ENCODE measurements around the gene KLHDC9.

Gene KLHDC9

GRCh38 chr1:161077426-161077825 is 20.7 kb upstream of the KLHDC9 start:
- no peak for DNase-seq

- no peak for DNase-seq
Observed at GRCh38 chr1:161079436-161080110, 18.6 kb upstream of the KLHDC9 start.

GRCh38 chr1:161080441-161081405 is 17.4 kb upstream of the KLHDC9 start:
- DNase-seq, result no peak

GRCh38 chr1:161081519-161081918 is 16.6 kb upstream of the KLHDC9 start:
- DNase-seq, result no peak

- DNase-seq, result no peak
Observed at GRCh38 chr1:161082483-161082882, 15.7 kb upstream of the KLHDC9 start.

GRCh38 chr1:161082996-161083747 is 15.0 kb upstream of the KLHDC9 start:
- no peak for DNase-seq

GRCh38 chr1:161083748-161084596 is 14.2 kb upstream of the KLHDC9 start:
- no peak for DNase-seq

GRCh38 chr1:161084597-161084988 is 13.6 kb upstream of the KLHDC9 start:
- DNase-seq, result no peak

GRCh38 chr1:161085165-161085564 is 13.0 kb upstream of the KLHDC9 start:
- no peak for DNase-seq

- no peak for DNase-seq
Observed at GRCh38 chr1:161086457-161086856, 11.7 kb upstream of the KLHDC9 start.

GRCh38 chr1:161088587-161089110 is 9.5 kb upstream of the KLHDC9 start:
- DNase-seq, result no peak

- no peak for DNase-seq
Observed at GRCh38 chr1:161089251-161089924, 8.8 kb upstream of the KLHDC9 start, which contains the start of gene NECTIN4. TSS of gene NECTIN4 (minus strand) at chr1:161089558. CDS start at chr1:161089296, 262 bp downstream.

- no peak for DNase-seq
Observed at GRCh38 chr1:161089938-161090337, 8.2 kb upstream of the KLHDC9 start.

GRCh38 chr1:161090617-161091016 is 7.5 kb upstream of the KLHDC9 start:
- no peak for DNase-seq

GRCh38 chr1:161091093-161091492 is 7.1 kb upstream of the KLHDC9 start:
- DNase-seq, result no peak

- no peak for DNase-seq
Observed at GRCh38 chr1:161091796-161092507, 6.2 kb upstream of the KLHDC9 start.

- no peak for DNase-seq
Observed at GRCh38 chr1:161092621-161093028, 5.5 kb upstream of the KLHDC9 start.

- DNase-seq, result no peak
Observed at GRCh38 chr1:161094481-161094880, 3.7 kb upstream of the KLHDC9 start.

GRCh38 chr1:161095230-161095629 is 2.9 kb upstream of the KLHDC9 start:
- DNase-seq, result no peak

- no peak for DNase-seq
Observed at GRCh38 chr1:161096015-161096414, 2.1 kb upstream of the KLHDC9 start.

GRCh38 chr1:161096530-161096929 is 1.6 kb upstream of the KLHDC9 start:
- no peak for DNase-seq
